ENCODE data around the gene HLA-DMA.

The HLA-DMA gene

DNA sequence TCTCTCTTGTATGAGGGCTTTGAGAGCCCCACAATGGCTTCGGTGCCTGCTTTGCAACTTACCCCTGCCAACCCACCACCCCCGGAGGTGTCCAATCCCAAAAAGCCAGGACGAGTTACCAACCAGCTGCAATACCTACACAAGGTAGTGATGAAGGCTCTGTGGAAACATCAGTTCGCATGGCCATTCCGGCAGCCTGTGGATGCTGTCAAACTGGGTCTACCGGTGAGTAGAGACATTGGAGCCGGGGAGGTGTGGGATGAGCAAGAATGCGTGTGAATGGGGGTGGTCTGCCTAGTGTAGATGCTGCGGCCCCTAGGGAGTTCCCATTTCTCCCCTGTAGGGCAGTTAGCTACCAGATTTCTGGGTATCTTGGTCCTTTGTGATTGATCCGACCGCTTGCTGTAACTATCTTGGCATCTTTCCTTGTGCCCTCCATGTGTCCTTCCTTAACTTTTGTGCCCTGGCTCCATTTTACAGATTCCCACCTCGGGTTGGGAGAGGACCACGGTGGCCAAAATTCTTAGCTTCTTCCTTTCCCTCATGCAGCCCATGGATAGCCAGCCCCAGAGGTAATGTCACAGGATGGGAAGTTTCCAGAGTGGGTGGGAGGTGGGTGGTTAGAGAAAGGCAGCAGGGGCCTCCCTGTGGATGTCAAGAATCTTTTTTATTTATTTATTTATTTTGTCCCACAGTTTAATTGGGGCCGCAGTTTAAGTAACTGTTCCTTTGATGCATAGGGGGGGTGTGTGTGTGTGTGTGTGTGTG lies 21.8 kb upstream of the HLA-DMA start:
- DNase-seq: no peak

DNA sequence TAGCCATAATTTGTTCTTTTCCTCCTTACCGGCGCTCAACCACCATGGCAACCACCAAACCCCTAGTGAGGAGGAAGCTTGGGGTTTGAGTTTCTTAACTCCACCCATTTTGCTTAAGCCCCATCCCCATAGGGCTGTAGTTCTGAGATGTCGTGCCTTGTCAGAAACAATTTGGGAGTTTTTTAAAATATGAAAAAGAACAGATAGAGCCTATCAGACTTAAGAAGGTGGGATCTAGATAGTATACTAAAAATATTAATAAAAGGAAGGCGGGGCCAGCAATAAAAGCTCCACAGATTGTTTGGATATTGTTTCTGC lies 21.1 kb upstream of the HLA-DMA start:
- DNase-seq: peak in 1 of 2 donors; percentile 25

GRCh38 chr6:32973144-32974015 lies 20.5 kb upstream of the HLA-DMA start:
- DNase-seq: peak; percentile 52 to 62

- DNase-seq: peak; percentile 63 to 66
Observed at GRCh38 chr6:32972353-32973143, 19.7 kb upstream of the HLA-DMA start.

DNA sequence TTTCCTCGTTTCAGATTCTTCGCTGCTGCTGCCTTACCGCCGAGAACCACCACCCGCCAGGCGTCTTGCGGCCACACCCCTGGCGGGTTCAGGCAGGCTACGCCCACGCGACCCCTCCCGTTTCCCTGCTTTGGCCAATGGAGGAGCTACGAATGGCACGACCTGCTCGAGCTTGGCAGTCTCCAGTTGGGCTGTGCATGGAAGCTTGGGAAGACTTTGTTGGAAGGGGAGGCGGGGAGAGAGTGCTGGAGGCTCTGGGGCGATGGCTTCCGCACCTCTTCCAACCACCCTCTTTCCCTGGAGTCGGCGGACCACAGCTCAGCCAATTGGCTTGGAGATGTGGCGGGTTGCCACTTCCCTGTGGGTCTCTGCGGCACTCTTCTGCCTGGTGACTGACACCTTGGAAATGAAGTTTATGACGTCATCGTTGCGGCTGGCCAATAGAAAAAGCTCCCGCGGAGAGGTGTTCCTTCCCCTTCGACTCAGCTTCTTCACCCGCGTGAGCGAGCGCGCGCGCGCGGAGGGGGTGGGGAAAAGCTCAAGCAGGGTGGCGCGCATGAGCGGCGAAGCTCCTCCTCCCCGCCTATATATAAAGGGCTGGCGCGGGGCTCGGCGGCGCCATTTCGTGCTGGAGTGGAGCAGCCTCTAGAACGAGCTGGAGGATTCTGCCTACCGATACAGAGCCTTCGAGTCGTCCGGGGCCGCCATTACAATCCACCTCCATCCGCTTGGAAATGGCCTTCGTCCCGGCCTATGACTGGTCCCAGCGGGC lies 18.9 kb upstream of the HLA-DMA start:
- DNase-seq: peak; percentile 99

GRCh38 chr6:32971242-32971580 lies 18.3 kb upstream of the HLA-DMA start:
- DNase-seq: no peak

DNA sequence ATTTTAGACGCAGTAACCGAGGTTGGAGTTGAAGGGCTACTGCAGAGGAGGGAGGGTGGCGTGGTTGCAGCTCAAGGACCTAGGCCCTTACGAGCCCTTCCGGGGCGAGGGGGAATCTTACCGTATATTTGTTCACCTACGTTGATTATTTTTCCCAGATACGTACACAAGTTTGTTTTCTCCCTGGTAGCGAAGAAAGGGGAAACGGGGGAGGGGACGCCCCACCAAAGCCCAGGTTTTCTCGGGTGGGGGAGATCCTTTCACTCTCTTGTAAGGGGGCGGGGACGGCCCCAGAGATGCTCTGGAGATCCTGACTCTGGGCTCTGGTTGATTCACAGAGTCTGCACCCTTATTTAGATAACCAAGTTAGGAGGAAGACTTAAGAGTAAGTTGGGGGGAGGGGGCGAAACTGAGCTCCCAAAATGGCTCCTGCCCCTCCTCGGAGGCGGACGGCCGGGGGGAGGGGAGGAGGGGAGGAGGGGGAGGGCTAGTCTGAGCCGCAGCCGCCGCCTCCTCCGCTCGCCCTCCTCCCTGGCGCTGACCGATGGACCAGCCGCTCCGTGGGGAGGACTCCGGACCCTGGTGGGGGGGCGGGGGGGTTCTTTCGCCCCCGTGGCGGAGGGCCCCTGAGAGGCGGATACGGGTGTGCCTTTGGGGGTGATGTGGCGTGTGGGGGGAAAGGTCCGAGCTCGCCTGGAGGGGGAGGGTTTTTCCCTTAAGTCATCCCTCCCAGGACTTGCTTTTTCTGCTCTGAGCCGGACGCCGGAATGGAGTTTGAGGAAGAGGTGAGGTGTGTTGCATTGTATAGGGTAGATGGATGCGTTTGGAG lies 17.7 kb upstream of the HLA-DMA start:
- DNase-seq: peak; percentile 78 to 83

GRCh38 chr6:32969685-32970412 lies 17.0 kb upstream of the HLA-DMA start:
- DNase-seq: peak; percentile 65 to 72

DNA sequence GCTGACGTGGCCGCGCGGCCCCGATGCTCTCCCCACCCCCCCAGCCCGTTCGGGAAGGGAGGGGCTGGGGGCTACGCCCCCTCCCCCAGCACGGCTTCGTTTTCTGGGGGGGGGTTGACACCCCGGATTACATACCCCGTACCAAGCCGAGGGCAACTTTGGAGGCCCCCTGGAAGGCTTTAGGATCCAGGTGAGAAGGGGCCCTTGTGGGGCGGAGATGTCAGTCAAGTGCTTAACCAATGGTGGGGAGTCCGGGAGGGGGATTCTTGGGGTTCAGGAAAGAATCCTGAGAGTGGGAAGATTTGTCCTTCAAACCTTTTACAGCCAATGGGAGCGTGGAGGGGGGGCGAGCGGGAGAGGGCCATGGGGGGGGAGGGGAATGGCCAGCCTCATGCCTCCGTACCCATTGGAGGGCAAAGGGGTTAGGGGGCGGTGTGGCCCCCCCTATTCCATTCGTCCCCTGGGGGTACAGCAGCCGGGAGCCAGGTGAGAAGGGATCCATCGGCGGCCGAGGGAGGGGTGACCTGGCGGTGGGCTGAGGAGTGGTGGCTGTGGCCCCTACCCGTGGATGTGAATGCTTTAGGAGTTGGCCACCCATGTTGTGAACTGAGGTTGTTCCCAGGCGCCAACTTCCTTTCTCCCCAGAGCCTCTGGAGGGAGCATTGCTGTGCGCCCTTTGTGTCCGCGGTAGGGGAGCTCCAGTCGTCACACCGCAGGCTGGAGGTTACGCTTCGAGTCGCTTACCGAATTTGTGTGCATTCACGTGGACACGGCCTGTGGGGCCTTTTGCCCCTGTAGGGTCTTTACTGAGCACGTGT lies 16.2 kb upstream of the HLA-DMA start:
- DNase-seq: peak; percentile 47 to 60

- peak; percentile 95 to 96 for DNase-seq
Observed at GRCh38 chr6:32968093-32968866, 15.4 kb upstream of the HLA-DMA start, which contains the start of gene BRD2. Gene BRD2 (plus strand): TSS chr6:32968594. CDS start chr6:32972899, 4,305 bp downstream.

DNA sequence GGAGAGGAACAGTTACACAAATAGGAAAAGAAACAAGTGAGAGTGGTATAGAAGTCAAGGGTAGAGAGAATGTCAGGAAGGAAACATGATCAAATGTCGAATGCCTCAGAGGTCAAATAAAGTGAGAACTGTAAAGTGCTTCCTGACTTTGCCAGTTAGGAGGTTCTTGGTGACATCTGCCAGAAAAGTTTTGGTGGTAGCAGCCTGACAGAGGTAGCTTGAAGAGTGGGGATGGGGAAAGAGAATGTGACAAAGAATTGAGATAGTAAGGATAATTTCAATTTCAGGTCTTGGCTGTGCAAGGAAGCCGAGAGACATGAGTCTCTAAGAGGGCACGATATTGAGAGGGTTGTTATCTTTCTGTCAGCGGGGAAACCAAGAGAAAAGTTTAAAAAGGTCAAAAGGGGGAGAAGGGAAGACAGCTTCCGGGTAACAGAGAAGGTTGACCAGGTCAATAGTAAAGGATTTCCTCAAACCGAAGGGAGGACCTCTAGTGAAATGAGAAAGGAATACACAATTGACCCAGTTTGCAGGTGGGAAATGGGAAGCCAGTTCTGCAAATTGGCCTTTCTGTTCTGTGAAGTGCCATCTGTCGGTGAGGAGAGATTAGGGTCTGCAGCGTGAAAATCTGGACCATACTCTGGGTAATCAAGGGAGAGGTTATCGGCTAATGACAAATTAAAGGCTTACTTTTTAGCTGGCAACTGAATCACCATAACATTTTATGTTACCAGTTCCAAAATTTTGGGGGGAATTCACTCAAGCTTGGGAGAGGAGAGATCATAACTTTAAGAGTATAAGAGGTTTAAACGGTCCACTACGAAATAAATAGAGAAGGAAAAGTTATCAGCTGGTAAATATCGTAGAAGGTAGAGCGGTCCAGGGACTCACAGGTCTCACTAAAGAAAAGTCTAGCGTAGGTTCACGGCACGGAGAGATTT lies 14.5 kb upstream of the HLA-DMA start:
- peak in 1 of 2 donors; percentile 30 for DNase-seq

- DNase-seq: no peak
Observed at GRCh38 chr6:32964776-32965175, 11.9 kb upstream of the HLA-DMA start.

DNA sequence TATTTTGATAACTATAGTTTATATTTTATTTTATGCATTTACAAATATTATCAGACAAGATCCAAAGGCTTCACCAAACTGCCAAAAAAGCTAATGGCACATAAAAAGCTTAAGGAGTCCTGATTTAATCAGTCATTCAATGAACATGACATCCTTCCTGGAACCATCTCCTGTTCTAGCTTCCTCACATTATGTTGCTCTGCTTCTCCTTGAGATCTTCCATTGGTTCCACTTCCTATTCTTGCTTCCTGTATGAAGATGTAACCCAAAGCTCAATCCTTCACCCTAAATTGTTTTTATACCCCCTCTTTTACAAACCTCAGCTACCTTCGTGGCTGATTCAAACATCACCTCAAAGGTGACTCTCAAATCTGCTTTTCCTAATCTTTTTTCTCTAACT lies 11.0 kb upstream of the HLA-DMA start:
- no peak for DNase-seq

GRCh38 chr6:32962213-32962826 lies 9.4 kb upstream of the HLA-DMA start:
- no peak for DNase-seq

DNA sequence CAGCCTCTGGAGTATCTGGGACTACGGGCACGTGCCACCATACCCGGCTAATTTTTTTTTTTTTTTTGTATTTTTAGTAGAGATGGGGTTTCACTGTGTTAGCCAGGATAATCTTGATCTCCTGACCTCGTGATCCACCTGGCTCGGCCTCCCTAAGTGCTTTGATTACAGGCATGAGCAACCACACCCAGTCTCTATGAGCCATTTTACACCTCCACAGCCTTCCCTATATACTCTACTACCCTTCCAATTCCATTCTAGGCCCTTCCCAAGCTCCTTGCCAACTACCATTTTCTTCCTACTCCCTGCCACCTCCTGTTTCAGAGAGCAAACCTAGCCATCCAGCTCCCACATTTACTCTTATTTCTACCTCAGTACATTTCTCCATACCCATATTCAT lies 7.7 kb upstream of the HLA-DMA start:
- DNase-seq: no peak

- no peak for DNase-seq
Observed at GRCh38 chr6:32956176-32956575, 3.3 kb upstream of the HLA-DMA start.

- peak in 1 of 2 donors; percentile 38 for DNase-seq
Observed at GRCh38 chr6:32954986-32955802, 2.3 kb upstream of the HLA-DMA start.
